Tongue (tissue), 1 donor: Measurements from ENCODE around the gene RLN3. TPM values are rescaled to one million over a fixed set of nuclear protein-coding genes. Genes with fewer than 3 reads are reported as not detected.

Experiments used
- total RNA-seq: library from RNA; depleted of rRNA; stranded (reverse); fragments of >200 nt; gene quantifications from one replicate; pipeline ENCODE4 v1.2.3, GENCODE V29; 2014

Gene RLN3
- total RNA-seq, 1 donor from 2014 or later = not detected

Other genes starting within 250 kb of the RLN3 start
- gene ZSWIM4, start 232.7 kb upstream of the RLN3 start, total RNA-seq = 10.6 TPM
- gene NANOS3, start 151.0 kb upstream of the RLN3 start, total RNA-seq = not detected
- 3.1 TPM for gene BRME1, start 122.0 kb upstream of the RLN3 start, total RNA-seq
- 11.9 TPM for gene CC2D1A, start 121.9 kb upstream of the RLN3 start, total RNA-seq
- gene PODNL1, start 89.7 kb upstream of the RLN3 start, total RNA-seq = 1.5 TPM
- 12.3 TPM for gene DCAF15, start 75.6 kb upstream of the RLN3 start, total RNA-seq
- gene RFX1, start 21.8 kb upstream of the RLN3 start, total RNA-seq = 4.3 TPM
- 4.3 TPM for gene IL27RA, start 3.6 kb downstream of the RLN3 start, total RNA-seq
- 0.21 TPM for gene PALM3, start 33.9 kb downstream of the RLN3 start, total RNA-seq
- 1.5 TPM for gene MISP3, start 44.6 kb downstream of the RLN3 start, total RNA-seq
- not detected for gene C19orf67, start 57.6 kb downstream of the RLN3 start, total RNA-seq
- 24.7 TPM for gene SAMD1, start 62.6 kb downstream of the RLN3 start, total RNA-seq
- gene PRKACA, start 89.6 kb downstream of the RLN3 start, total RNA-seq = 209 TPM
- 6.7 TPM for gene ASF1B, start 108.4 kb downstream of the RLN3 start, total RNA-seq
- 18.2 TPM for gene ADGRL1, start 178.0 kb downstream of the RLN3 start, total RNA-seq